ENCODE results near the gene PDE10A.

Gene PDE10A

GRCh38 chr6:165662749-165663376, at the start of gene PDE10A:
PDE10A (minus strand) TSS chr6:165663241; CDS start chr6:165662811, 430 bp downstream.
- no peak for DNase-seq (ENCODE audit: low spot score)

GRCh38 chr6:165708985-165709576, 46.0 kb upstream of the PDE10A start:
- no peak for DNase-seq (ENCODE audit: low spot score)

- no peak for DNase-seq (ENCODE audit: low spot score)
Observed at GRCh38 chr6:165707067-165707853, 44.2 kb upstream of the PDE10A start.

GRCh38 chr6:165705941-165706340, 42.9 kb upstream of the PDE10A start:
- no peak for DNase-seq (ENCODE audit: low spot score)

GRCh38 chr6:165704045-165704748, 41.2 kb upstream of the PDE10A start:
- no peak for DNase-seq (ENCODE audit: low spot score)

- no peak for DNase-seq (ENCODE audit: low spot score)
Observed at GRCh38 chr6:165702669-165703068, 39.6 kb upstream of the PDE10A start.

- DNase-seq (ENCODE audit: low spot score), result no peak
Observed at GRCh38 chr6:165701564-165702354, 38.7 kb upstream of the PDE10A start.

- no peak for DNase-seq (ENCODE audit: low spot score)
Observed at GRCh38 chr6:165701005-165701404, 38.0 kb upstream of the PDE10A start.

- DNase-seq (ENCODE audit: low spot score), result no peak
Observed at GRCh38 chr6:165698868-165699267, 35.8 kb upstream of the PDE10A start.

GRCh38 chr6:165697171-165697570, 34.1 kb upstream of the PDE10A start:
- DNase-seq (ENCODE audit: low spot score), result no peak

GRCh38 chr6:165695722-165696515, 32.9 kb upstream of the PDE10A start:
- DNase-seq (ENCODE audit: low spot score), result no peak

GRCh38 chr6:165694296-165694695, 31.3 kb upstream of the PDE10A start:
- DNase-seq (ENCODE audit: low spot score), result no peak

GRCh38 chr6:165692106-165692653, 29.1 kb upstream of the PDE10A start:
- no peak for DNase-seq (ENCODE audit: low spot score)

GRCh38 chr6:165689699-165690098, 26.7 kb upstream of the PDE10A start:
- DNase-seq (ENCODE audit: low spot score), result no peak

- no peak for DNase-seq (ENCODE audit: low spot score)
Observed at GRCh38 chr6:165686596-165687365, 23.7 kb upstream of the PDE10A start.

GRCh38 chr6:165685302-165685701, 22.3 kb upstream of the PDE10A start:
- no peak for DNase-seq (ENCODE audit: low spot score)

GRCh38 chr6:165684333-165684732, 21.3 kb upstream of the PDE10A start:
- no peak for DNase-seq (ENCODE audit: low spot score)

GRCh38 chr6:165680975-165681374, 17.9 kb upstream of the PDE10A start:
- DNase-seq (ENCODE audit: low spot score), result no peak

- no peak for DNase-seq (ENCODE audit: low spot score)
Observed at GRCh38 chr6:165679326-165679725, 16.3 kb upstream of the PDE10A start.

- DNase-seq (ENCODE audit: low spot score), result no peak
Observed at GRCh38 chr6:165678904-165679303, 15.9 kb upstream of the PDE10A start.
